Thyroid gland (tissue), 4 donors: Measurements from ENCODE around the gene GALNT15.

Source experiments
- CTCF ChIP-seq, 6 experiments: fragments of 200-600 bp in 3 of 6; fragments of 450-650 bp in 3 of 6; sonication (generic) in 3 of 6; IDR thresholded peaks; one replicate each; pipeline ENCODE4 v1.5.1; 2016 to 2019; ENCODE audit warnings: antibody characterized with exemption in 6 of 6, mild to moderate bottlenecking in 2 of 6, inconsistent platforms in 1 of 6, moderate library complexity in 1 of 6
- POLR2A ChIP-seq, 2 donors: fragments of 450-650 bp; IDR thresholded peaks; one replicate each; pipeline ENCODE4 v1.6.1; 2017; ENCODE audit warnings: antibody characterized with exemption in 2 of 2, mild to moderate bottlenecking in 2 of 2, moderate library complexity in 1 of 2

DNA sequence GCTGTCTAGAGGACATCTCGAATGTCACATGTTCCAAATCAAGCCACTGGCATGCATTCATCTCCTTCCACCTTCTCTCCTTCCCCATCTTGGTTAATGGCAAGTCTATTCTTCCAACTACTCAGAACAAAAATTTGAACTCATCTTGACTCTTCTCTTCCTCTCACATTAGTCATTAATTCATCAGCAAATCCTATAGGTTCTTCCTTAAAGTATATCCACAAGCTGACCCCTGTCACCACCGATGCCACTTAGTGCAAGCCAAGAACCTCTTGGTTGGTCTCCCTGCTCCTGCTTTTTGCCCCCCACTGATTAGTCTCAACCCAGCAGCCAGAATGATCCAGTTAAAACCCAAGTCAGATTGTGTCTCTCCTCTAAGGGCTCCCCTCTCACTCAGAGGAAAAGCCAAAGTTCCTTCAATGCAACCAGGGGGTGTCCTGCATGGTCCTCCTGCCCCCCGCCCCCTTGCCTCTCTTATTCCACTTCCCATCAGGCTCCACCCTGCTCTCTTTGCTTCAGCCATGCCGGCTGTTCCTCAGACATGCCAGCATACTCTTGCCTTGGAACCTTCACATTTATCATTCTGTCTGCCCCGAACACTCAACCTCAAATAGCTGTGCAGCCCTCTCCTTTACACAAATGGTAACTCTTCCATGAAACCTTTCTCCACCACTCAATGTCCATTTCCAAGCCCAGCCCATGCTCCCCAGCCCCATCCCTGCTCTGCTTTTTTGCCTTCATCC is 1.0 kb upstream of the GALNT15 start:
- TF ChIP-seq POLR2A (IDR thresholded peaks at IDR 0.05) (no peak), CTCF (IDR thresholded peaks at IDR 0.05) (no peak)
